Ishikawa (cell line): ENCODE results near the gene EIF4E1B.

Source experiments
- CEBPB ChIP-seq: IDR thresholded peaks from 2 replicates; pipeline ENCODE4 v1.6.1; 2012
- CREB1 ChIP-seq: IDR thresholded peaks from 2 replicates; pipeline ENCODE4 v1.6.1; 2012; ENCODE audit warnings: low read depth
- EGR1 ChIP-seq: IDR thresholded peaks from 2 replicates; pipeline ENCODE4 v1.6.1; 2012
- EP300 ChIP-seq: IDR thresholded peaks from 2 replicates; pipeline ENCODE4 v1.6.1; 2012; ENCODE audit warnings: borderline replicate concordance
- FOXM1 ChIP-seq: IDR thresholded peaks from 2 replicates; pipeline ENCODE4 v1.6.1; 2012; ENCODE audit warnings: low read depth, borderline replicate concordance
- MAX ChIP-seq: IDR thresholded peaks from 2 replicates; pipeline ENCODE4 v1.6.1; 2012
- NFIC ChIP-seq: IDR thresholded peaks from 2 replicates; pipeline ENCODE4 v1.6.1; 2012
- RAD21 ChIP-seq: IDR thresholded peaks from 2 replicates; pipeline ENCODE4 v1.6.1; 2012; ENCODE audit warnings: low read depth
- REST ChIP-seq: IDR thresholded peaks from 2 replicates; pipeline ENCODE4 v1.6.1; 2012; ENCODE audit warnings: low read depth, mild to moderate bottlenecking
- TAF1 ChIP-seq: IDR thresholded peaks from 2 replicates; pipeline ENCODE4 v1.6.1; 2012; ENCODE audit warnings: low read depth, mild to moderate bottlenecking
- TCF12 ChIP-seq: IDR thresholded peaks from 2 replicates; pipeline ENCODE4 v1.6.1; 2012; ENCODE audit warnings: low read depth
- TEAD4 ChIP-seq: IDR thresholded peaks from 2 replicates; pipeline ENCODE4 v1.6.1; 2012
- USF1 ChIP-seq: IDR thresholded peaks from 2 replicates; pipeline ENCODE4 v1.6.1; 2012
- YY1 ChIP-seq: IDR thresholded peaks from 2 replicates; pipeline ENCODE4 v1.6.1; 2012; ENCODE audit warnings: low read depth
- ZBTB7A ChIP-seq: IDR thresholded peaks from 2 replicates; pipeline ENCODE4 v1.6.1; 2012; ENCODE audit warnings: low read depth

The EIF4E1B gene

GRCh38 chr5:176589039-176589769 lies 41.3 kb upstream of the EIF4E1B start:
- TF ChIP-seq TEAD4 (no peak), RAD21 (no peak), NFIC (no peak), CREB1 (no peak), EGR1 (no peak), USF1 (no peak), FOXM1 (no peak), TCF12 (no peak), REST (no peak), ZBTB7A (no peak), MAX (no peak), TAF1 (no peak), EP300 (no peak), CEBPB (no peak), YY1 (no peak)

- TF ChIP-seq ZBTB7A = no peak
- TF ChIP-seq CREB1 = no peak
- TF ChIP-seq NFIC = no peak
- TF ChIP-seq MAX = no peak
- no peak for TF ChIP-seq EP300
- no peak for TF ChIP-seq REST
- TF ChIP-seq FOXM1 = no peak
- TF ChIP-seq YY1 = no peak
- TF ChIP-seq TCF12 = no peak
- TF ChIP-seq TAF1 = no peak
- no peak for TF ChIP-seq CEBPB
- TF ChIP-seq USF1 = no peak
- no peak for TF ChIP-seq TEAD4
- TF ChIP-seq RAD21 = no peak
- no peak for TF ChIP-seq EGR1
Measured at GRCh38 chr5:176590035-176590717, 40.3 kb upstream of the EIF4E1B start.

- TF ChIP-seq CEBPB (no peak), EP300 (no peak), CREB1 (no peak), EGR1 (no peak), USF1 (no peak), TAF1 (no peak), YY1 (no peak), ZBTB7A (no peak), REST (no peak), TCF12 (no peak), MAX (no peak), NFIC (no peak), RAD21 (no peak), FOXM1 (no peak), TEAD4 (no peak)
Measured at GRCh38 chr5:176592573-176592972, 37.9 kb upstream of the EIF4E1B start.
